Cardiac muscle cell (in vitro differentiated cells and primary cell): ENCODE measurements around the gene TMPRSS2. TPM values are rescaled to one million over a fixed set of nuclear protein-coding genes. Genes with fewer than 3 reads are reported as not detected.

ENCODE experiments used
- DNase-seq, 2 donors: peaks; one replicate each; pipeline versions ENCODE4 v3.0.0 to v3.0.0-alpha.2; 2010 to 2017; ENCODE audit warnings: low read depth in 1 of 2, low spot score in 1 of 2
- H3K27ac ChIP-seq: fragments of 200-600 bp; sonication (generic); 2 replicates; pipeline ENCODE4 v1.5.1; 2016
- H3K27me3 ChIP-seq: fragments of 200-600 bp; sonication (generic); 2 replicates; pipeline ENCODE4 v1.6.0; 2016; ENCODE audit warnings: control low read depth
- H3K36me3 ChIP-seq: fragments of 200-600 bp; sonication (generic); 2 replicates; pipeline ENCODE4 v1.5.1; 2016; ENCODE audit warnings: control low read depth
- H3K4me1 ChIP-seq: fragments of 200-600 bp; sonication (generic); 2 replicates; pipeline ENCODE4 v1.8.1; 2017; ENCODE audit warnings: low read depth, mild to moderate bottlenecking, mixed run types
- H3K4me3 ChIP-seq: fragments of 200-600 bp; sonication (generic); 2 replicates; pipeline ENCODE4 v1.5.1; 2016; ENCODE audit warnings: mild to moderate bottlenecking
- H3K9me3 ChIP-seq: fragments of 200-600 bp; sonication (generic); 2 replicates; pipeline ENCODE4 v1.5.1; 2017; ENCODE audit warnings: low read depth, mild to moderate bottlenecking, control low read depth
- polyA plus RNA-seq: library from polyadenylated mRNA; unstranded; fragments of >200 nt; fragmentation: Nextera tagmentation; extraction: Ambion mirVana; gene quantifications from 2 replicates; pipeline ENCODE4 v1.2.1, GENCODE V29; 2016
- total RNA-seq: library from RNA; depleted of rRNA; stranded (reverse); fragments of >200 nt; gene quantifications from 2 replicates; pipeline ENCODE4 v1.2.3, GENCODE V29; 2016
- TF ChIP-seq, protein P1 (sequence below): IDR thresholded peaks from 2 replicates; pipeline ENCODE4 v1.5.1; 2012; ENCODE audit warnings: low read depth, mild to moderate bottlenecking, low read length

TMPRSS2 gene
- total and polyA plus RNA-seq, 2 experiments from 2014 or later: not detected

DNA sequence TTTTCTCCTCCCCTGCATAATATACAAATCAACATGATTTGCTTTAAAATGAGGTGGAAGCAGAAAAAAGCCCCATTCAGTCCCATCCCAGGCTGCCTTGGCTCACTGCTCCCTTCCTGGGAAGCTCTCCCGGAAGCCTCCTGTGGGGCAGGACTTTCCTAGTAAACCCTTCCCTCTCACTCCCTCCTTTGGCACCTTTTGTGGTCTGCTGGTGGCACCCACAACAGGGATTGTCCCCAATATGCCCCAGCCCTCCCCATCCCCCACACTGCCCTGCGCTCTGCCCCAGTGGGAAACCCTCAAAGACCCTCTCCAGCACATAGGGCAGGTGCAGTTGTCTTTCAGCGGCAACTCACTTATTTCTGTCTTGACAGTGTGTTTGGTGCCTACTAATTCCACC lies 1.8 kb upstream of the TMPRSS2 start:
- DNase-seq: no peak
- H3K36me3 ChIP-seq: no peaks in the 10 kb centered on the region
- H3K27me3 ChIP-seq: peaks cover 61% of the 10 kb centered on the region
- TF ChIP-seq, protein P1, sequence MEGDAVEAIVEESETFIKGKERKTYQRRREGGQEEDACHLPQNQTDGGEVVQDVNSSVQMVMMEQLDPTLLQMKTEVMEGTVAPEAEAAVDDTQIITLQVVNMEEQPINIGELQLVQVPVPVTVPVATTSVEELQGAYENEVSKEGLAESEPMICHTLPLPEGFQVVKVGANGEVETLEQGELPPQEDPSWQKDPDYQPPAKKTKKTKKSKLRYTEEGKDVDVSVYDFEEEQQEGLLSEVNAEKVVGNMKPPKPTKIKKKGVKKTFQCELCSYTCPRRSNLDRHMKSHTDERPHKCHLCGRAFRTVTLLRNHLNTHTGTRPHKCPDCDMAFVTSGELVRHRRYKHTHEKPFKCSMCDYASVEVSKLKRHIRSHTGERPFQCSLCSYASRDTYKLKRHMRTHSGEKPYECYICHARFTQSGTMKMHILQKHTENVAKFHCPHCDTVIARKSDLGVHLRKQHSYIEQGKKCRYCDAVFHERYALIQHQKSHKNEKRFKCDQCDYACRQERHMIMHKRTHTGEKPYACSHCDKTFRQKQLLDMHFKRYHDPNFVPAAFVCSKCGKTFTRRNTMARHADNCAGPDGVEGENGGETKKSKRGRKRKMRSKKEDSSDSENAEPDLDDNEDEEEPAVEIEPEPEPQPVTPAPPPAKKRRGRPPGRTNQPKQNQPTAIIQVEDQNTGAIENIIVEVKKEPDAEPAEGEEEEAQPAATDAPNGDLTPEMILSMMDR: no peak
- no peaks in the 10 kb centered on the region for H3K9me3 ChIP-seq
- H3K4me1 ChIP-seq: no peaks in the 10 kb centered on the region
- H3K4me3 ChIP-seq: no peak overlapping the region
- H3K27ac ChIP-seq: no peak overlapping the region

DNA sequence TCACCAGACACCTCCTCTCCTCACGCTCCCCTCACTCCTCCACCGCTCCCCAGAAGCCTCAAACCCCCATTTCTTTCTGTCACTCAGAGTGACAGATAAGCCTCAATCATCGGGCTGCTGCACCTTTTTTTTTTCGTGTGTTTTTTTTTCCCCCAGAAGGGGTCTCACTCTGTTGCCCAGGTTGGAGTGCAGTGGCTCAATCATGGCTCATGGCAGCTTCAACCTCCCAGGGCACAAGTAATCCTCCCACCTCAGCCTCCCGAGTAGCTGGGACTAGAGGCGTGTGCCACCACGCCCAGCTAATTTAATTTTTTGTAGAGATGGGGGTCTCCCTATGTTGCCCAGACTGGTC lies 1.2 kb upstream of the TMPRSS2 start:
- H3K9me3 ChIP-seq: no peaks in the 10 kb centered on the region
- no peaks in the 10 kb centered on the region for H3K36me3 ChIP-seq
- H3K27ac ChIP-seq: no peak overlapping the region
- no peak overlapping the region for H3K4me3 ChIP-seq
- TF ChIP-seq, protein P1: no peak
- no peak for DNase-seq
- H3K4me1 ChIP-seq: no peaks in the 10 kb centered on the region
- peaks cover 68% of the 10 kb centered on the region for H3K27me3 ChIP-seq

DNA sequence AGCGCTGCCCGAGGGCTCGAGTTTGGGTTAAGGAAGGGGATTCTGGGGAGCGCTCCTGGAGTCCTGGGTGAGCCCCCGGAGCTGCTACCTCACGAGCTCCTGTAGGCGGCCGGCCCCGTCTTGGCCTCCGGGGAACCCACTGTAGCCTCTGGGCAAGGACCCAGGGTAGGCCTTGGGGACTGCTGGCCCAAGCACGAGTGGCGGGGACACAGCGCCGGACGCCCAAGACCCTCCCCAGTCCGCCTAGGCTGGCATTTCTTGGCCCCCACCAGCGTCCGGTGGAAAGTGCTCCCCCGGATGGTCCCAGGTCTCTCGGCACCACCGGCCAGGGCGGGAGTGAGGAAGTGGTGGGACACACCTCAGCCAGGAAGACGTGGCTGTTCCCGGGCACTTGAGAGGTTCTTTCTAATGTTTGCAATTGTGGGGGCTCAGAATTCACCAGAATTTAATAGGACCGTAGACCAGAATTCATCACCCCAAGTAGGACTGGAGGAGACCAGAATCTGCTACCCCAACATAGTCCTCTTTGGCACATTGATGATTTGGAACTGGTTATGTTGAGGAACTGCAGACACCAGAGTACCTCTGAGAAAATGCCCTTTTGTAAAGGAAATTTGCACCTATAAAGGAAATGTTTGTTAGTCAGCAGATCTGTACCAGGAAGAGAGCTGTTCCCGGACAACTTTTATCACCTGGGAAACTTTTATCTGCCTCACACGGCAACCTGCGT lies 622 bp upstream of the TMPRSS2 start:
- Histone ChIP-seq H3K9me3 (no peaks in the 10 kb centered on the region), H3K36me3 (no peaks in the 10 kb centered on the region), H3K4me1 (no peaks in the 10 kb centered on the region), H3K27me3 (peaks cover 73% of the 10 kb centered on the region), H3K27ac (no peak overlapping the region), H3K4me3 (peak overlapping the region; percentile 35)
- TF ChIP-seq, protein P1: no peak
- no peak for DNase-seq

DNA sequence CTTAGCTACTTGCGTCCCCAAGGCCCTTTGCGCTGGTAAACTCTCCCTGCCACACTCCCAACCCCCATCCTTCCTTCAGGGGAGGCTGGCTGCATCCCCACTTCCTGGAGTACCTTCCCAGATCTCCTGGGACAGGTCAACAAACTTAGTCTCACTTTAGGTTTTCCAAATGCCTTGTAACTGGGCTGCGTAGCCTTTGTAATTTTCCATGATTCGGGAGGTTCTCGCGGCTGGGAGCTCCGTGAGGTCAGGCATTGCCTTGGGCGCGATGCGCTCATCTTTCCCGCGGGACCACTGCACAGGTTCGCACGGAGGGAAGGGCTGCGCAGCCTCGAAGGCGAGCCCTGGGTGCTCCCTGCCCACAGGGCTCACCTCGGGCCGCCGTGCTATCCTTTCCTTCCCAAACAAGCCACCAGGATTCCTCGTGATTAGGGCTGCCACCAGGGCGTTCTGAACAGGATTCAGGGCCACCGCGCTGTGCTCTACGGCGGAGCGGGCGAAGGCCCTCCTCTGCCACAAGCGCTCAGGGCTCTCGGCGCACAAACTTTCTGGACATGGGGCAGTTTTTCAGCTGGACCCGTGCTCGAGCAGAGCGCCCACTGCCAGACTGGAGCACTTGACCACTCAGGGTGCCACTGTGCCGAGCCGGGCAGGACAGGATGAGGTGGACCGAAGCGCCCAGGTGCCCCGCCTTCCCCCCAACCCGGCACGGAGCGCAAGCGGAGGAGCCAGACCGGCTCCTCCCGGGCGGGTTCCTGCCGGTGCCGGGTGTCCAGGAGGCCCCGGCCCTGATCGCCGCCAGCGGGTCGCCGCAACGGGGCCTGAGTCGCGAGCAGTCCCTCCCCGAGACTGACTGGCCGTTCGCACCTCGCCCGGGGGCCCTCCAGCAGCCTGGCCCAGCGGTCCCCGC lies 1.1 kb downstream of the TMPRSS2 start:
- DNase-seq: peak in 1 of 2 donors; percentile 27
- no peaks in the 10 kb centered on the region for H3K4me1 ChIP-seq
- H3K36me3 ChIP-seq: no peaks in the 10 kb centered on the region
- TF ChIP-seq, protein P1: no peak
- peaks cover 87% of the 10 kb centered on the region for H3K27me3 ChIP-seq
- H3K9me3 ChIP-seq: no peaks in the 10 kb centered on the region
- no peak overlapping the region for H3K27ac ChIP-seq
- H3K4me3 ChIP-seq: peak overlapping the region; percentile 35

DNA sequence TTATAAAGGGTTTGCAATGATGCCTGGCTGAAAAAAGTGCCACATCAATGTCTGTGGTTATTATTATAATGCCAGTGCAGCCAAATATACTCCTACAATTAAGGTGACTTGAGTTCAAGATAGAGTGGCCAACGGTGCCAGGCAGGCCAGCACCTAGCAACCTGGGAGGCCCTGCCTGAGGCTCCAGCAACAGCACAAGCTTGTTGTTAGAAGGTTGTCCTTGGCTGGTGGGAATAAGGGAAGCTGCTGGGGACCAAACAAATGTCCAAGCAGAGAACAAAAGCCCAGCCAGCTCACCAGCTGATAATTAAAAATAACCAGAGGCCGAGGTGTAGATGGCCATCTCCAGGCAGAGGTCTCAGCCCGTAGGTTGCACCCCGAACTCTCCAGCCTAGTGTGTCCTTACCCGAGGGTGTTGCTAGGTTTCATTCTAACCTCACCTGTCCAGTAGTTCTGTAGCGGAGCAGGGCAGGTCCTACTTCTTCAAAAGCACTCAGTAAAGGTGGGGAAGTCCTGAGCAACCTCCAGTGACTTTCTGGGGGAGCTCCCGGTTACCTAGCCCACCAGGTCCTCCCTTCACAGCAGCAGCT lies 1.9 kb downstream of the TMPRSS2 start:
- DNase-seq: no peak
- Histone ChIP-seq H3K27ac (no peak overlapping the region), H3K27me3 (peaks cover 87% of the 10 kb centered on the region), H3K36me3 (no peaks in the 10 kb centered on the region), H3K4me3 (no peak overlapping the region), H3K4me1 (no peaks in the 10 kb centered on the region), H3K9me3 (no peaks in the 10 kb centered on the region)
- TF ChIP-seq, protein P1: no peak
